Activated naive CD4-positive, alpha-beta T cell treated with anti-CD3 and anti-CD28 coated beads for 36 hours (primary cell): ENCODE measurements around the gene DIS3L2. TPM values are rescaled to one million over a fixed set of nuclear protein-coding genes. Genes with fewer than 3 reads are reported as not detected.

Experiments
- CTCF ChIA-PET: fragments of 350-600 bp; sonication (Branson Sonifier 250); formaldehyde crosslinking; loops from one replicate; lab custom pipeline; 2021; ENCODE audit warnings: antibody characterized with exemption; lab: Charles Lee
- DNase-seq: peaks from one replicate; pipeline ENCODE4 v3.0.0-alpha.2; 2020
- H3K27ac Mint-ChIP-seq: one replicate; pipeline ENCODE4 v1.8.0; 2021; ENCODE audit warnings: mild to moderate bottlenecking, mixed read lengths
- H3K27me3 Mint-ChIP-seq: one replicate; pipeline ENCODE4 v1.8.0; 2021; ENCODE audit warnings: low read depth, mixed read lengths
- H3K36me3 Mint-ChIP-seq: one replicate; pipeline ENCODE4 v1.8.0; 2021; ENCODE audit warnings: low read depth, mixed read lengths
- H3K4me1 Mint-ChIP-seq: one replicate; pipeline ENCODE4 v1.8.0; 2021; ENCODE audit warnings: low read depth, mixed read lengths
- H3K4me3 Mint-ChIP-seq: one replicate; pipeline ENCODE4 v1.8.0; 2021; ENCODE audit warnings: mild to moderate bottlenecking, moderate library complexity, mixed read lengths
- H3K9me3 Mint-ChIP-seq: one replicate; pipeline ENCODE4 v1.8.0; 2021; ENCODE audit warnings: mixed read lengths
- intact Hi-C: fragments of 100-400 bp; cut with micrococcal nuclease; formaldehyde crosslinking; loops from one replicate; pipeline ENCODE4 v1.15.1; 2023
- total RNA-seq, 2 experiments: library from RNA; stranded (reverse); gene quantifications; one replicate each; pipeline ENCODE4 v1.2.3, GENCODE V29; 2021

DIS3L2 gene
- total RNA-seq, 2 experiments from 2014 or later, result 32.4 to 35.3 TPM

GRCh38 chr2:232219496-232219870, 258.0 kb downstream of the DIS3L2 start:
- no peaks in the 10 kb centered on the region for H3K27me3 Mint-ChIP-seq
- no peak for DNase-seq
- H3K4me1 Mint-ChIP-seq, result peaks cover 21% of the 10 kb centered on the region
- H3K4me3 Mint-ChIP-seq, result no peak overlapping the region
- no peak overlapping the region for H3K27ac Mint-ChIP-seq
- H3K36me3 Mint-ChIP-seq, result peaks cover 8% of the 10 kb centered on the region
- intact Hi-C loops, result no loop called here
- no peaks in the 10 kb centered on the region for H3K9me3 Mint-ChIP-seq
- CTCF ChIA-PET, result no interaction called here

DNA sequence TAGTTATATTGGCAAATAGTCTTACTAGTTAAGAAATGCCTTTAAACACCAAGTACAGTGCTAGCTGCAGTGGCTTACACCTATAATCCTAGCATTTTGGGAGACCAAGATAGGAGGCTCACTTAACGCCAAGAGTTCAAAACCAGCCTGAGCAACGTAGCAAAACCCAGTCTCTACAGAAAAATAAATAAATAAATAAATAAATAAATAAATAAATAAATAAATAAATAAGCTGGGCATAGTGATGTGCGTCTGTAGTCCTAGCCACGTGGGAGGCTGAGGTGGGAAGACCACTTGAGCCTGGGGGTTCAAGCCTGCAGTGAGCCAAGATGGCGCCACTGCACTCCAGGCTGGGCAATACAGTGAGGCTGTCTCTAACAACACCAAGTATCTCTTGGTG, 258.4 kb downstream of the DIS3L2 start:
- CTCF ChIA-PET, result no interaction called here
- no peaks in the 10 kb centered on the region for H3K9me3 Mint-ChIP-seq
- no peak overlapping the region for H3K4me3 Mint-ChIP-seq
- intact Hi-C loops, result no loop called here
- peaks cover 8% of the 10 kb centered on the region for H3K36me3 Mint-ChIP-seq
- peaks cover 21% of the 10 kb centered on the region for H3K4me1 Mint-ChIP-seq
- DNase-seq, result no peak
- H3K27ac Mint-ChIP-seq, result no peak overlapping the region
- H3K27me3 Mint-ChIP-seq, result no peaks in the 10 kb centered on the region

GRCh38 chr2:232225429-232225828, 263.9 kb downstream of the DIS3L2 start:
- H3K4me1 Mint-ChIP-seq, result no peaks in the 10 kb centered on the region
- no peaks in the 10 kb centered on the region for H3K27me3 Mint-ChIP-seq
- no peaks in the 10 kb centered on the region for H3K9me3 Mint-ChIP-seq
- CTCF ChIA-PET, result no interaction called here
- peaks cover 6% of the 10 kb centered on the region for H3K36me3 Mint-ChIP-seq
- no peak overlapping the region for H3K27ac Mint-ChIP-seq
- no peak overlapping the region for H3K4me3 Mint-ChIP-seq
- DNase-seq, result no peak
- intact Hi-C loops, result no loop called here

DNA sequence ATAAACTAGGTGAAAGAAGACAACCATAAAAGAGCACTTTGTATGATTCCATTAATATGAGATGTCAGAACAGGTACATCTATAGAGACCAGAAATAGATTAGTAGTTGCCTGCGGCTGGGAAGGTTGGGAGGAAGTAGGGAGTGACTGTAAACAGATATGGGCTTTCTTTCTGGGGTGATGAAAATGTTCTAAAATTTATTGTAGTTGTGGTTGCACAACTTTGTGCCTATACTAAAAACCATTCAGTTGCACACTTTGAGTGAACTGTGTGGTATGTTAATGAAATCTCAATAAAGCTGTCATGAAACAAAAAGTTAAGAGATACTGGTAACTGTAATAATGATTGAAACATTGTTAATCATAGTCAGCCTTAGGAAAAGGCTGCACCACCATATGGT, 264.4 kb downstream of the DIS3L2 start:
- Mint-ChIP-seq H3K36me3 (peaks cover 6% of the 10 kb centered on the region), H3K27ac (no peak overlapping the region), H3K4me3 (no peak overlapping the region), H3K9me3 (no peaks in the 10 kb centered on the region), H3K4me1 (peaks cover 2% of the 10 kb centered on the region), H3K27me3 (no peaks in the 10 kb centered on the region)
- DNase-seq, result no peak
- intact Hi-C loops, result no loop called here
- CTCF ChIA-PET, result no interaction called here

- Mint-ChIP-seq H3K27me3 (no peaks in the 10 kb centered on the region), H3K27ac (no peak overlapping the region), H3K36me3 (peaks cover 3% of the 10 kb centered on the region), H3K4me3 (no peak overlapping the region), H3K4me1 (peaks cover 18% of the 10 kb centered on the region), H3K9me3 (no peaks in the 10 kb centered on the region)
- DNase-seq, result no peak
- CTCF ChIA-PET, result no interaction called here
- intact Hi-C loops, result no loop called here
Measured at GRCh38 chr2:232228332-232228731, 266.8 kb downstream of the DIS3L2 start.

DNA sequence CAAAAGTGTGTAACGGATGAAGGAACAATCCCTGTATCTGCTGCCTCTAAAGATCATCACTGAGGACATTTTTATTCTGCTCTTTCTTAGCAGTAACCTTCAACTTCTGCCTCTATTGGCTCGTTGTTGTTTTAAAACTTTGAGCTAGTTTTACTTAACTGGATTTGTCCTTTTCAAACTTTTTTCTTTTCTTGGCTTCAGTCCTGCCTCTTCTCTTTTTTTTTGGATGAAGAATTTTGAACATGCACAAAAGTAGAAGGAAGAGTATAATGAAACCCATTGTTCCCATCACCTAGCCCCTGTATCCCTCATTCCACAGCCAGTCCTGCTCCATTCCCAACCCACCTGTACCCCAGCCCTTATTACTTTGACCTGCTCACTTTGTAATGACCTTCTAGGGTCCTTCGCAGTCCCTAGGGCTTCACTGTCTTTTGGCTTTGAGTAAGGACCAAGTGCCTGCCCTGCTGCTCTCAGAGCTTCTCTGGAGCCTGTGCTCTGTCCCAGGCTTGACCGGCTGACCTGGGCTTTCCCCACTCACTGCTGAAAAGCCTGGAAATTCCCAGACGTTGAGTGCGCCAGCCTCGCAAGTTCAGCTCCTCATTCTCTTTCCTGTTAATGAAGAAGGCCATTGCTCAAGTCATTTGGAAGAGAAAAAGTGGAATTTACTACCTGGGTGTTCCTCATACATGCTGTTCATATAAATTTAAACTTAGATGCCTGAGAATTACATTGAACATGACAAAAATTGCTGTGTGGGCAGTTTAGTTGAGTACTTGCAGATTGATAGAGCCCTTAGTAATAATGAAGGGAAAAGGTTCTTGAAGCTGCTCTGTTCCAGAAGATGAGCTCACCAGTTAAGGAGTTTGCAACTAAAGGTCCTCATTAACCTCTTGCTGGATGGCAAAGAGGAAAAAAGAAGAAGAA, 267.7 kb downstream of the DIS3L2 start:
- H3K27me3 Mint-ChIP-seq, result no peaks in the 10 kb centered on the region
- H3K9me3 Mint-ChIP-seq, result no peaks in the 10 kb centered on the region
- H3K36me3 Mint-ChIP-seq, result peaks cover 3% of the 10 kb centered on the region
- DNase-seq, result no peak
- H3K4me1 Mint-ChIP-seq, result peaks cover 20% of the 10 kb centered on the region
- CTCF ChIA-PET, result no interaction called here
- intact Hi-C loops, result no loop called here
- no peak overlapping the region for H3K4me3 Mint-ChIP-seq
- H3K27ac Mint-ChIP-seq, result no peak overlapping the region

DNA sequence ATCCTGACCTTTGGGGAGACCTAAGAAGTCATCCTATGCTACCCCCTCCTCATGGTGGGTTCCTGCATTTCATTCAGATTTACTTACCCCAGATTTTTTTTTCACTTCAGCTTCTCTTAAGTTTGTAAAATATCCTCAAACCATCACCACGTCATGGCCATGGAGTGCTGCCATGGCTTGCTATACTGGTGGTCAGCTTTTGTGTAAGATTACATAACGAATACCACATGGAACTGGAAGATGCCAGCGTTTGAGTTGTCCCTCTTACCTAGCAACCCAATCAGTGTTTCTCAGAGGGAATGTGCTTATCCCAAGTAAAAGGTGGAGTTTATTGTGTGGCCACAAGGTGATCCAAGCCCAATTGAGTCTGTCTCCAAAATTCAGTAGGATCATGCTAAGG, 268.4 kb downstream of the DIS3L2 start:
- DNase-seq, result no peak
- Mint-ChIP-seq H3K27ac (no peak overlapping the region), H3K4me3 (no peak overlapping the region), H3K27me3 (no peaks in the 10 kb centered on the region), H3K9me3 (no peaks in the 10 kb centered on the region), H3K36me3 (peaks cover 2% of the 10 kb centered on the region), H3K4me1 (peaks cover 24% of the 10 kb centered on the region)
- intact Hi-C loops, result loop anchor here (1.0 kb wide), 2 partner anchors 303 to 324 kb away; no protein-coding TSS in a partner anchor
- CTCF ChIA-PET, result no interaction called here

GRCh38 chr2:232230560-232230959, 269.0 kb downstream of the DIS3L2 start:
- H3K4me1 Mint-ChIP-seq, result peaks cover 27% of the 10 kb centered on the region
- no peaks in the 10 kb centered on the region for H3K9me3 Mint-ChIP-seq
- CTCF ChIA-PET, result interaction anchor here (1.1 to 1.5 kb wide), 2 partner anchors 60 to 304 kb away, joined by 4 to 5 read pairs; partner anchors contain the start of gene NPPC
- no peak overlapping the region for H3K27ac Mint-ChIP-seq
- intact Hi-C loops, result loop anchor here (1.0 kb wide), 2 partner anchors 303 to 324 kb away; no protein-coding TSS in a partner anchor
- no peak overlapping the region for H3K4me3 Mint-ChIP-seq
- peaks cover 2% of the 10 kb centered on the region for H3K36me3 Mint-ChIP-seq
- peak; percentile 71 for DNase-seq
- H3K27me3 Mint-ChIP-seq, result no peaks in the 10 kb centered on the region

DNA sequence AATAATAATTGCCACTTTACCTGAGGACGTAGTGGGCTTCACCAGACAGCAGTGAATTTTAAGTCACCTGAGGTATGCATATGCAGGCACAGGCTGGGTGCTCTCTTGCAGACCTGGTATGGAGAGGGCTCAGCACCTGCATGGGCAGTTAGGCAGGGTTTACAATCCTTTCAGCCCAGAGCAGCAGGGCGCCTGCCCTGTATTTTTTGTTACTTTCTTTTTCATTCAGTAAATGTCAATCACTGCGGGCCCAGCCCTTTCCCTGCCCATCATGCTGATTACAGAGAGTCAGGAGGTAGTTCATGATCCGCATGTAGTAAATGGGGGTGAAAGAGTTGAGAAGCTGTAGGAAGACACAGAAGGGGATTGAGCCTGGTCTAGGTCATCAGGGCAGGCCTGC, 270.0 kb downstream of the DIS3L2 start:
- DNase-seq, result no peak
- no peak overlapping the region for H3K4me3 Mint-ChIP-seq
- no peaks in the 10 kb centered on the region for H3K27me3 Mint-ChIP-seq
- H3K4me1 Mint-ChIP-seq, result peaks cover 37% of the 10 kb centered on the region
- CTCF ChIA-PET, result interaction anchor here (1.1 to 1.5 kb wide), 2 partner anchors 61 to 305 kb away, joined by 4 to 5 read pairs; partner anchors contain the start of gene NPPC
- peaks cover 2% of the 10 kb centered on the region for H3K36me3 Mint-ChIP-seq
- intact Hi-C loops, result no loop called here
- H3K27ac Mint-ChIP-seq, result no peak overlapping the region
- no peaks in the 10 kb centered on the region for H3K9me3 Mint-ChIP-seq

DNA sequence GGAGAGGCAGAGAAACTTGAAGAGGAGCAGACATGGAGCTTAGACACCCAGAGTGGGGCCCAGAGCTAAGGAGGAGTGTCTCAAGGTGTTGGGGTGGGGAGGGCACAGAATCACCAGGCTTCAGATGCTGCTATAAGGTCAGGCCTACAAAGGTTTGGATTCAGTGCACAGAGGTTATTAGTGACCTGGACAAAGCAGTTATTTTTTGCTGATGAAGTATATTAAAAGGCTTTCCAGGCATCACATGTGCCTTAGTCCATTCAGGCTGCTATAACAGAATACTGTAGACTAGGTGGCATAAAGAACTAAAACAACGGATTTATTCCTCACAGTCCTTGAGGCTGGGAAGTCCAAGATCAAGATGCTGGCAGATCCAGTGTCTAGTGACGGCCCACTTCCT, 271.4 kb downstream of the DIS3L2 start:
- Mint-ChIP-seq H3K27me3 (no peaks in the 10 kb centered on the region), H3K4me1 (peaks cover 46% of the 10 kb centered on the region), H3K36me3 (peaks cover 2% of the 10 kb centered on the region), H3K4me3 (no peak overlapping the region), H3K27ac (no peak overlapping the region), H3K9me3 (no peaks in the 10 kb centered on the region)
- intact Hi-C loops, result no loop called here
- CTCF ChIA-PET, result interaction anchor here (1.0 kb wide), 1 partner anchor 60 kb away, joined by 3 read pairs; no protein-coding TSS in a partner anchor
- DNase-seq, result no peak

- intact Hi-C loops, result loop anchor here (5.0 kb wide), 2 partner anchors 93 to 847 kb away; no protein-coding TSS in a partner anchor
- Mint-ChIP-seq H3K27me3 (no peaks in the 10 kb centered on the region), H3K4me1 (peaks cover 67% of the 10 kb centered on the region), H3K27ac (no peak overlapping the region), H3K36me3 (peaks cover 8% of the 10 kb centered on the region), H3K9me3 (no peaks in the 10 kb centered on the region), H3K4me3 (no peak overlapping the region)
- CTCF ChIA-PET, result interaction anchor here (1.6 kb wide), 2 partner anchors 306 to 334 kb away, joined by 3 to 5 read pairs; no protein-coding TSS in a partner anchor
- DNase-seq, result no peak
Measured at GRCh38 chr2:232234922-232235615, 273.6 kb downstream of the DIS3L2 start.

GRCh38 chr2:232235716-232236115, 274.2 kb downstream of the DIS3L2 start:
- no peak overlapping the region for H3K27ac Mint-ChIP-seq
- intact Hi-C loops, result loop anchor here (1.0 to 5.0 kb wide), 3 partner anchors 93 to 847 kb away; no protein-coding TSS in a partner anchor
- no peaks in the 10 kb centered on the region for H3K27me3 Mint-ChIP-seq
- CTCF ChIA-PET, result interaction anchor here (0.5 to 1.6 kb wide), 2 partner anchors 291 to 335 kb away, joined by 3 to 5 read pairs; no protein-coding TSS in a partner anchor
- peaks cover 73% of the 10 kb centered on the region for H3K4me1 Mint-ChIP-seq
- peaks cover 11% of the 10 kb centered on the region for H3K36me3 Mint-ChIP-seq
- no peaks in the 10 kb centered on the region for H3K9me3 Mint-ChIP-seq
- no peak overlapping the region for H3K4me3 Mint-ChIP-seq
- no peak for DNase-seq
